Caco-2 (cell line): ENCODE results near the gene ZNF407. TPM values are rescaled to one million over a fixed set of nuclear protein-coding genes. Genes with fewer than 3 reads are reported as not detected.

Experiments used
- BruUV-seq: library from RNA; stranded (reverse); fragments of 400-500 nt; replicated peaks from 2 replicates; lab custom pipeline; 2021; lab: Mats Ljungman, UMichigan
- CTCF ChIA-PET: fragments of 300-600 bp; sonication (Branson Sonifier 250); formaldehyde crosslinking; loops from one replicate; lab custom pipeline; 2022; ENCODE audit warnings: antibody characterized with exemption; lab: Charles Lee
- POLR2A ChIA-PET: fragments of 300-600 bp; sonication (Branson Sonifier 250); formaldehyde crosslinking; loops from one replicate; lab custom pipeline; 2022; ENCODE audit warnings: antibody characterized with exemption; lab: Charles Lee
- DNase-seq, 2 experiments: peaks; one replicate each; pipeline versions ENCODE4 v3.0.0 to v3.0.0-alpha.2; 2020 to 2022
- H3K27me3 ChIP-seq: replicated peaks from 2 replicates; pipeline ENCODE4 v1.6.0; 2011; ENCODE audit warnings: low read length; ENCODE audit not compliant: control insufficient read depth, insufficient read depth
- H3K36me3 ChIP-seq: 2 replicates; pipeline ENCODE4 v1.5.1; 2011; ENCODE audit warnings: low read length; ENCODE audit not compliant: control insufficient read depth, insufficient read depth
- H3K4me1 ChIP-seq: fragments of 250-450 bp; sonication (Bioruptor Pico); 2 replicates; pipeline ENCODE4 v1.5.1; 2020; ENCODE audit warnings: mild to moderate bottlenecking
- H3K4me3 ChIP-seq: 2 replicates; pipeline ENCODE4 v1.5.1; 2011; ENCODE audit warnings: low read depth, mild to moderate bottlenecking, control low read depth, low read length
- H3K9me3 ChIP-seq: fragments of 250-450 bp; sonication (Bioruptor Pico); 2 replicates; pipeline ENCODE4 v1.5.1; 2020; ENCODE audit warnings: mild to moderate bottlenecking, moderate library complexity
- H3K27ac Mint-ChIP-seq: one replicate; pipeline ENCODE4 v1.8.0; 2022; ENCODE audit warnings: mixed read lengths; ENCODE audit not compliant: unreplicated experiment
- H3K27me3 Mint-ChIP-seq: one replicate; pipeline ENCODE4 v1.8.0; 2022; ENCODE audit warnings: mixed read lengths; ENCODE audit not compliant: insufficient read depth, unreplicated experiment
- H3K36me3 Mint-ChIP-seq: one replicate; pipeline ENCODE4 v1.8.0; 2022; ENCODE audit warnings: mild to moderate bottlenecking, mixed read lengths; ENCODE audit not compliant: insufficient read depth, unreplicated experiment
- H3K4me1 Mint-ChIP-seq: one replicate; pipeline ENCODE4 v1.8.0; 2022; ENCODE audit warnings: low read depth, mixed read lengths; ENCODE audit not compliant: unreplicated experiment
- H3K4me3 Mint-ChIP-seq: one replicate; pipeline ENCODE4 v1.8.0; 2022; ENCODE audit warnings: mild to moderate bottlenecking, moderate library complexity, mixed read lengths; ENCODE audit not compliant: unreplicated experiment
- H3K9me3 Mint-ChIP-seq: one replicate; pipeline ENCODE4 v1.8.0; 2022; ENCODE audit warnings: mixed read lengths; ENCODE audit not compliant: unreplicated experiment
- CTCF ChIP-seq, 2 experiments: fragments of 200-600 bp in 1 of 2; IDR thresholded peaks; 1 replicate in 1 of 2; 2 replicates in 1 of 2; pipeline versions ENCODE4 v1.5.1 to v1.8.0; 2011 to 2022; ENCODE audit warnings: antibody characterized with exemption in 1 of 2, control low read depth in 1 of 2, inconsistent platforms in 1 of 2, low read depth in 1 of 2, low read length in 1 of 2, mild to moderate bottlenecking in 1 of 2, moderate library complexity in 1 of 2; ENCODE audit not compliant: insufficient read depth in 1 of 2, severe bottlenecking in 1 of 2, unreplicated experiment in 1 of 2
- intact Hi-C: fragments of 100-400 bp; cut with micrococcal nuclease; formaldehyde crosslinking; loops from one replicate; pipeline ENCODE4 v1.10.0; 2022; ENCODE audit not compliant: unreplicated experiment
- total RNA-seq: library from RNA; stranded (reverse); gene quantifications from 2 replicates; pipeline ENCODE4 v1.2.3, GENCODE V29; 2022

Gene ZNF407
- total RNA-seq, 1 experiment from 2014 or later: 4.7 TPM

- ChIA-PET POLR2A (no interaction called here), CTCF (no interaction called here)
- Mint-ChIP-seq H3K36me3 (no peaks in the 10 kb centered on the region), H3K4me1 (no peaks in the 10 kb centered on the region), H3K4me3 (no peak overlapping the region), H3K9me3 (peaks cover 6% of the 10 kb centered on the region), H3K27ac (no peak overlapping the region), H3K27me3 (no peaks in the 10 kb centered on the region)
- Histone ChIP-seq H3K36me3 (no peaks in the 10 kb centered on the region), H3K4me3 (no peak overlapping the region), H3K9me3 (no peaks in the 10 kb centered on the region), H3K4me1 (no peaks in the 10 kb centered on the region), H3K27me3 (no peaks in the 10 kb centered on the region)
- intact Hi-C loops: no loop called here
- BruUV-seq: no TSS peak
- TF ChIP-seq CTCF (IDR thresholded peaks at IDR 0.05; ENCODE audit: insufficient read depth in 1 of 2, low read depth in 1 of 2, low read length in 1 of 2, severe bottlenecking in 1 of 2, unreplicated experiment in 1 of 2): no peak
- no peak for DNase-seq
Measured at GRCh38 chr18:75087119-75088020, 489.7 kb downstream of the ZNF407 start.

GRCh38 chr18:75088021-75088506 is 490.4 kb downstream of the ZNF407 start:
- BruUV-seq: no TSS peak
- Mint-ChIP-seq H3K9me3 (peaks cover 6% of the 10 kb centered on the region), H3K4me1 (no peaks in the 10 kb centered on the region), H3K4me3 (no peak overlapping the region), H3K27ac (no peak overlapping the region), H3K36me3 (no peaks in the 10 kb centered on the region), H3K27me3 (no peaks in the 10 kb centered on the region)
- TF ChIP-seq CTCF (IDR thresholded peaks at IDR 0.05; ENCODE audit: insufficient read depth in 1 of 2, low read depth in 1 of 2, low read length in 1 of 2, severe bottlenecking in 1 of 2, unreplicated experiment in 1 of 2): no peak
- no peaks in the 10 kb centered on the region for H3K9me3 ChIP-seq
- no peak for DNase-seq
- H3K27me3 ChIP-seq: no peaks in the 10 kb centered on the region
- ChIA-PET POLR2A (no interaction called here), CTCF (no interaction called here)
- no peak overlapping the region for H3K4me3 ChIP-seq
- intact Hi-C loops: no loop called here
- no peaks in the 10 kb centered on the region for H3K36me3 ChIP-seq
- H3K4me1 ChIP-seq: no peaks in the 10 kb centered on the region

- Histone ChIP-seq H3K4me3 (no peak overlapping the region), H3K4me1 (no peaks in the 10 kb centered on the region), H3K9me3 (no peaks in the 10 kb centered on the region), H3K36me3 (no peaks in the 10 kb centered on the region), H3K27me3 (no peaks in the 10 kb centered on the region)
- Mint-ChIP-seq H3K9me3 (peaks cover 6% of the 10 kb centered on the region), H3K36me3 (no peaks in the 10 kb centered on the region), H3K27ac (no peak overlapping the region), H3K4me3 (no peak overlapping the region), H3K27me3 (no peaks in the 10 kb centered on the region), H3K4me1 (no peaks in the 10 kb centered on the region)
- intact Hi-C loops: no loop called here
- no TSS peak for BruUV-seq
- no peak for TF ChIP-seq CTCF (IDR thresholded peaks at IDR 0.05; ENCODE audit: insufficient read depth in 1 of 2, low read depth in 1 of 2, low read length in 1 of 2, severe bottlenecking in 1 of 2, unreplicated experiment in 1 of 2)
- no peak for DNase-seq
- ChIA-PET CTCF (no interaction called here), POLR2A (no interaction called here)
Measured at GRCh38 chr18:75088622-75089211, 491.0 kb downstream of the ZNF407 start.
